G401 (cell line): ENCODE data around the gene B3GLCT. TPM values are rescaled to one million over a fixed set of nuclear protein-coding genes. Genes with fewer than 3 reads are reported as not detected.

Experiments used
- DNase-seq: peaks from one replicate; pipeline ENCODE4 v3.0.0-alpha.2; 2015; ENCODE audit warnings: low spot score
- in situ Hi-C: cut with HindIII; loops from 2 replicates; pipeline ENCODE4 v1.10.0; 2016; ENCODE audit warnings: low sequenced_read_pairs, mixed read lengths
- total RNA-seq: library from RNA; depleted of rRNA; stranded (reverse); fragments of >200 nt; shearing (Covaris generic); gene quantifications from 2 replicates; pipeline ENCODE4 v1.2.3, GENCODE V29; 2014

B3GLCT gene
- total RNA-seq, 1 experiment from 2014 or later, result 10.9 TPM

GRCh38 chr13:31248965-31249539 is 49.3 kb downstream of the B3GLCT start:
- in situ Hi-C loops, result no loop called here
- no peak for DNase-seq

- in situ Hi-C loops, result no loop called here
- no peak for DNase-seq
These were observed 50.7 kb downstream of the B3GLCT start for GRCh38 chr13:31250435-31250834.

- no peak for DNase-seq
- in situ Hi-C loops, result no loop called here
These were observed 61.5 kb downstream of the B3GLCT start for GRCh38 chr13:31261241-31261640.

GRCh38 chr13:31263346-31263745 is 63.6 kb downstream of the B3GLCT start:
- in situ Hi-C loops, result no loop called here
- no peak for DNase-seq

GRCh38 chr13:31264151-31264550 is 64.4 kb downstream of the B3GLCT start:
- in situ Hi-C loops, result no loop called here
- no peak for DNase-seq

GRCh38 chr13:31267126-31267784 is 67.5 kb downstream of the B3GLCT start:
- in situ Hi-C loops, result no loop called here
- peak; percentile 3 for DNase-seq

- DNase-seq, result no peak
- in situ Hi-C loops, result no loop called here
These were observed 74.6 kb downstream of the B3GLCT start for GRCh38 chr13:31274390-31274789.

GRCh38 chr13:31276421-31276820 is 76.6 kb downstream of the B3GLCT start:
- in situ Hi-C loops, result no loop called here
- no peak for DNase-seq

GRCh38 chr13:31278869-31279268 is 79.1 kb downstream of the B3GLCT start:
- DNase-seq, result no peak
- in situ Hi-C loops, result no loop called here

GRCh38 chr13:31282741-31283455 is 83.1 kb downstream of the B3GLCT start:
- in situ Hi-C loops, result no loop called here

GRCh38 chr13:31286930-31287329 is 87.2 kb downstream of the B3GLCT start:
- in situ Hi-C loops, result no loop called here
- no peak for DNase-seq

More at GRCh38 chr13:31282741-31283455, 83.1 kb downstream of the B3GLCT start:
- DNase-seq, result no peak

- in situ Hi-C loops, result no loop called here
These were observed 101.3 kb downstream of the B3GLCT start for GRCh38 chr13:31301119-31301518.

GRCh38 chr13:31310356-31310755 is 110.6 kb downstream of the B3GLCT start:
- no peak for DNase-seq
- in situ Hi-C loops, result no loop called here

More at GRCh38 chr13:31301119-31301518, 101.3 kb downstream of the B3GLCT start:
- DNase-seq, result no peak

- in situ Hi-C loops, result no loop called here
- no peak for DNase-seq
These were observed 111.0 kb downstream of the B3GLCT start for GRCh38 chr13:31310786-31311185.

- DNase-seq, result no peak
- in situ Hi-C loops, result no loop called here
These were observed 112.1 kb downstream of the B3GLCT start for GRCh38 chr13:31311921-31312320.

- in situ Hi-C loops, result no loop called here
- no peak for DNase-seq
These were observed 115.2 kb downstream of the B3GLCT start for GRCh38 chr13:31314961-31315360.

GRCh38 chr13:31320946-31321345 is 121.2 kb downstream of the B3GLCT start:
- in situ Hi-C loops, result no loop called here
- no peak for DNase-seq

- no peak for DNase-seq
- in situ Hi-C loops, result no loop called here
These were observed 121.7 kb downstream of the B3GLCT start for GRCh38 chr13:31321457-31321856.

GRCh38 chr13:31322026-31322425 is 122.3 kb downstream of the B3GLCT start:
- no peak for DNase-seq
- in situ Hi-C loops, result no loop called here

GRCh38 chr13:31322702-31323405 is 123.1 kb downstream of the B3GLCT start:
- no peak for DNase-seq
- in situ Hi-C loops, result no loop called here
